Stimulated activated CD8-positive, alpha-beta memory T cell treated with anti-CD3 and anti-CD28 coated beads, Interleukin-15, amount 100 ng/mL, for 4 hours (primary cell): Measurements from ENCODE around the gene CFAP57.

Experiments
- DNase-seq, 2 donors: peaks; one replicate each; pipeline ENCODE4 v3.0.0-alpha.2; 2020; ENCODE audit warnings: low read depth in 2 of 2

Gene CFAP57

GRCh38 chr1:43253876-43254275 is 81.7 kb downstream of the CFAP57 start:
- no peak for DNase-seq

GRCh38 chr1:43255438-43256210 is 83.5 kb downstream of the CFAP57 start:
- no peak for DNase-seq

- DNase-seq: no peak
Observed at GRCh38 chr1:43256675-43257570, 84.8 kb downstream of the CFAP57 start.

GRCh38 chr1:43258370-43258769 is 86.2 kb downstream of the CFAP57 start:
- no peak for DNase-seq

GRCh38 chr1:43265431-43265830 is 93.3 kb downstream of the CFAP57 start:
- no peak for DNase-seq

- no peak for DNase-seq
Observed at GRCh38 chr1:43266881-43267280, 94.8 kb downstream of the CFAP57 start.

GRCh38 chr1:43267291-43267805 is 95.2 kb downstream of the CFAP57 start:
- no peak for DNase-seq

GRCh38 chr1:43267818-43268425 is 95.8 kb downstream of the CFAP57 start:
- DNase-seq: no peak

- no peak for DNase-seq
Observed at GRCh38 chr1:43269627-43270375, 97.7 kb downstream of the CFAP57 start, which contains the start of gene TMEM125. Gene TMEM125, plus strand, starts transcription at chr1:43269983. Its CDS starts 2,740 bp downstream, at chr1:43272723.

- DNase-seq: no peak
Observed at GRCh38 chr1:43270421-43271095, 98.4 kb downstream of the CFAP57 start.

- no peak for DNase-seq
Observed at GRCh38 chr1:43271186-43272118, 99.3 kb downstream of the CFAP57 start.

- no peak for DNase-seq
Observed at GRCh38 chr1:43272161-43272560, 100.0 kb downstream of the CFAP57 start.

- DNase-seq: no peak
Observed at GRCh38 chr1:43272576-43273571, 100.7 kb downstream of the CFAP57 start.

- DNase-seq: no peak
Observed at GRCh38 chr1:43273708-43274107, 101.6 kb downstream of the CFAP57 start.

GRCh38 chr1:43274125-43274803 is 102.1 kb downstream of the CFAP57 start:
- DNase-seq: no peak

- no peak for DNase-seq
Observed at GRCh38 chr1:43274804-43275180, 102.7 kb downstream of the CFAP57 start.

- DNase-seq: no peak
Observed at GRCh38 chr1:43275826-43276620, 103.9 kb downstream of the CFAP57 start.
